Caco-2 (cell line): ENCODE results near the gene MED20. TPM values are rescaled to one million over a fixed set of nuclear protein-coding genes. Genes with fewer than 3 reads are reported as not detected.
A peak's percentile ranks its signal among the peaks of the same experiment; 100 is the strongest.

Source experiments
- BruUV-seq: library from RNA; stranded (reverse); fragments of 400-500 nt; replicated peaks from 2 replicates; lab custom pipeline; 2021; lab: Mats Ljungman, UMichigan
- CTCF ChIA-PET: fragments of 300-600 bp; sonication (Branson Sonifier 250); formaldehyde crosslinking; loops from one replicate; lab custom pipeline; 2022; ENCODE audit warnings: antibody characterized with exemption; lab: Charles Lee
- POLR2A ChIA-PET: fragments of 300-600 bp; sonication (Branson Sonifier 250); formaldehyde crosslinking; loops from one replicate; lab custom pipeline; 2022; ENCODE audit warnings: antibody characterized with exemption; lab: Charles Lee
- DNase-seq, 2 experiments: peaks; one replicate each; pipeline versions ENCODE4 v3.0.0 to v3.0.0-alpha.2; 2020 to 2022
- H3K27me3 ChIP-seq: replicated peaks from 2 replicates; pipeline ENCODE4 v1.6.0; 2011; ENCODE audit warnings: low read length; ENCODE audit not compliant: control insufficient read depth, insufficient read depth
- H3K36me3 ChIP-seq: 2 replicates; pipeline ENCODE4 v1.5.1; 2011; ENCODE audit warnings: low read length; ENCODE audit not compliant: control insufficient read depth, insufficient read depth
- H3K4me1 ChIP-seq: fragments of 250-450 bp; sonication (Bioruptor Pico); 2 replicates; pipeline ENCODE4 v1.5.1; 2020; ENCODE audit warnings: mild to moderate bottlenecking
- H3K4me3 ChIP-seq: 2 replicates; pipeline ENCODE4 v1.5.1; 2011; ENCODE audit warnings: low read depth, mild to moderate bottlenecking, control low read depth, low read length
- H3K9me3 ChIP-seq: fragments of 250-450 bp; sonication (Bioruptor Pico); 2 replicates; pipeline ENCODE4 v1.5.1; 2020; ENCODE audit warnings: mild to moderate bottlenecking, moderate library complexity
- H3K27ac Mint-ChIP-seq: one replicate; pipeline ENCODE4 v1.8.0; 2022; ENCODE audit warnings: mixed read lengths; ENCODE audit not compliant: unreplicated experiment
- H3K27me3 Mint-ChIP-seq: one replicate; pipeline ENCODE4 v1.8.0; 2022; ENCODE audit warnings: mixed read lengths; ENCODE audit not compliant: insufficient read depth, unreplicated experiment
- H3K36me3 Mint-ChIP-seq: one replicate; pipeline ENCODE4 v1.8.0; 2022; ENCODE audit warnings: mild to moderate bottlenecking, mixed read lengths; ENCODE audit not compliant: insufficient read depth, unreplicated experiment
- H3K4me1 Mint-ChIP-seq: one replicate; pipeline ENCODE4 v1.8.0; 2022; ENCODE audit warnings: low read depth, mixed read lengths; ENCODE audit not compliant: unreplicated experiment
- H3K4me3 Mint-ChIP-seq: one replicate; pipeline ENCODE4 v1.8.0; 2022; ENCODE audit warnings: mild to moderate bottlenecking, moderate library complexity, mixed read lengths; ENCODE audit not compliant: unreplicated experiment
- H3K9me3 Mint-ChIP-seq: one replicate; pipeline ENCODE4 v1.8.0; 2022; ENCODE audit warnings: mixed read lengths; ENCODE audit not compliant: unreplicated experiment
- CTCF ChIP-seq, 2 experiments: fragments of 200-600 bp in 1 of 2; IDR thresholded peaks; 1 replicate in 1 of 2; 2 replicates in 1 of 2; pipeline versions ENCODE4 v1.5.1 to v1.8.0; 2011 to 2022; ENCODE audit warnings: antibody characterized with exemption in 1 of 2, control low read depth in 1 of 2, inconsistent platforms in 1 of 2, low read depth in 1 of 2, low read length in 1 of 2, mild to moderate bottlenecking in 1 of 2, moderate library complexity in 1 of 2; ENCODE audit not compliant: insufficient read depth in 1 of 2, severe bottlenecking in 1 of 2, unreplicated experiment in 1 of 2
- intact Hi-C: fragments of 100-400 bp; cut with micrococcal nuclease; formaldehyde crosslinking; loops from one replicate; pipeline ENCODE4 v1.10.0; 2022; ENCODE audit not compliant: unreplicated experiment
- total RNA-seq: library from RNA; stranded (reverse); gene quantifications from 2 replicates; pipeline ENCODE4 v1.2.3, GENCODE V29; 2022

The MED20 gene
- total RNA-seq, 1 experiment from 2014 or later: 43.7 TPM

GRCh38 chr6:41942067-41942851 is 21.3 kb upstream of the MED20 start:
- Mint-ChIP-seq H3K4me3 (peak overlapping the region; percentile 80), H3K36me3 (peaks cover 11% of the 10 kb centered on the region), H3K4me1 (peaks cover 17% of the 10 kb centered on the region), H3K27ac (peak overlapping the region; percentile 24), H3K27me3 (no peaks in the 10 kb centered on the region), H3K9me3 (no peaks in the 10 kb centered on the region)
- Histone ChIP-seq H3K27me3 (no peaks in the 10 kb centered on the region), H3K36me3 (no peaks in the 10 kb centered on the region; the same call in 1 of the 2 replicates), H3K4me3 (peak overlapping the region; percentile 94), H3K9me3 (no peaks in the 10 kb centered on the region), H3K4me1 (peaks cover 17% of the 10 kb centered on the region)
- CTCF ChIA-PET: interaction anchor here (0.5 to 4.0 kb wide), 6 partner anchors 21 to 141 kb away, joined by 3 to 18 read pairs (median 6); partner anchors contain the start of gene MED20
- POLR2A ChIA-PET: interaction anchor here (0.7 to 1.6 kb wide), 2 partner anchors 21 to 25 kb away, joined by 3 to 8 read pairs; partner anchors contain the start of genes BYSL and MED20
- intact Hi-C loops: no loop called here
- TSS peak; percentile 84 for BruUV-seq
- no peak for TF ChIP-seq CTCF (IDR thresholded peaks at IDR 0.05; ENCODE audit: insufficient read depth in 1 of 2, low read depth in 1 of 2, low read length in 1 of 2, severe bottlenecking in 1 of 2, unreplicated experiment in 1 of 2)
- no peak for DNase-seq

GRCh38 chr6:41941280-41942066 is 20.5 kb upstream of the MED20 start, which contains the start of gene CCND3:
TSS of gene CCND3 (minus strand) at chr6:41941808. CDS start at chr6:41941649, 159 bp downstream.
- H3K36me3 Mint-ChIP-seq: peaks cover 17% of the 10 kb centered on the region
- H3K27me3 Mint-ChIP-seq: no peaks in the 10 kb centered on the region
- no TSS peak for BruUV-seq
- POLR2A ChIA-PET: interaction anchor here (0.7 to 1.6 kb wide), 2 partner anchors 21 to 26 kb away, joined by 3 to 8 read pairs; partner anchors contain the start of genes BYSL and MED20
- H3K4me3 Mint-ChIP-seq: peak within 1 kb of the TSS; percentile 80
- no peaks in the 10 kb centered on the region for H3K9me3 ChIP-seq
- CTCF ChIA-PET: interaction anchor here (0.8 to 4.0 kb wide), 4 partner anchors 20 to 140 kb away, joined by 3 to 18 read pairs (median 8); partner anchors contain the start of gene MED20
- peaks cover 2% of the 10 kb centered on the region for H3K36me3 ChIP-seq
- peak within 1 kb of the TSS; percentile 86 for H3K27ac Mint-ChIP-seq
- H3K9me3 Mint-ChIP-seq: no peaks in the 10 kb centered on the region
- no peaks in the 10 kb centered on the region for H3K27me3 ChIP-seq
- H3K4me1 Mint-ChIP-seq: peaks cover 17% of the 10 kb centered on the region
- DNase-seq: peak; percentile 90 to 93
- no peak for TF ChIP-seq CTCF (IDR thresholded peaks at IDR 0.05; ENCODE audit: insufficient read depth in 1 of 2, low read depth in 1 of 2, low read length in 1 of 2, severe bottlenecking in 1 of 2, unreplicated experiment in 1 of 2)
- intact Hi-C loops: loop anchor here (1.0 to 2.0 kb wide), 2 partner anchors 21 to 103 kb away; partner anchors contain the start of genes BYSL and MED20
- peaks cover 17% of the 10 kb centered on the region for H3K4me1 ChIP-seq
- H3K4me3 ChIP-seq: peak within 1 kb of the TSS; percentile 94
